ENCODE data around the gene EML6. TPM values are rescaled to one million over a fixed set of nuclear protein-coding genes. Genes with fewer than 3 reads are reported as not detected.
"Not testable (repeated sequence)": the region's sequence is repeated elsewhere in the genome, so short reads cannot be mapped to it uniquely, and the experiment has no call there.

Gene EML6
- total RNA-seq = 3.5 and 29.7 TPM in 2 replicates
- polyA plus RNA-seq (2012) = 2.2 TPM

GRCh38 chr2:54723131-54723995 lies at the start of gene EML6:
TSS of gene EML6 (plus strand) at chr2:54723662. CDS start at chr2:54725062, 1,400 bp downstream.
- DNase-seq (ENCODE audit: low read depth) = peak; percentile 99

GRCh38 chr2:54675281-54675680 lies 48.2 kb upstream of the EML6 start:
- DNase-seq (ENCODE audit: low read depth) = no peak

GRCh38 chr2:54675738-54676137 lies 47.7 kb upstream of the EML6 start:
- DNase-seq (ENCODE audit: low read depth) = no peak

- no peak for DNase-seq (ENCODE audit: low read depth)
These were observed 46.8 kb upstream of the EML6 start for GRCh38 chr2:54676656-54677055.

- no peak for DNase-seq (ENCODE audit: low read depth)
These were observed 45.8 kb upstream of the EML6 start for GRCh38 chr2:54677476-54678265.

GRCh38 chr2:54678719-54679118 lies 44.7 kb upstream of the EML6 start:
- no peak for DNase-seq (ENCODE audit: low read depth)

- peak; percentile 64 for DNase-seq (ENCODE audit: low read depth)
These were observed 42.9 kb upstream of the EML6 start for GRCh38 chr2:54680397-54681041.

GRCh38 chr2:54681416-54681815 lies 42.0 kb upstream of the EML6 start:
- no peak for DNase-seq (ENCODE audit: low read depth)

- DNase-seq (ENCODE audit: low read depth) = no peak
These were observed 39.9 kb upstream of the EML6 start for GRCh38 chr2:54683596-54683995.

GRCh38 chr2:54685263-54685775 lies 38.1 kb upstream of the EML6 start:
- DNase-seq (ENCODE audit: low read depth) = no peak

GRCh38 chr2:54687595-54688152 lies 35.8 kb upstream of the EML6 start:
- DNase-seq (ENCODE audit: low read depth) = no peak

- DNase-seq (ENCODE audit: low read depth) = no peak
These were observed 31.9 kb upstream of the EML6 start for GRCh38 chr2:54691445-54692135.

GRCh38 chr2:54692556-54692955 lies 30.9 kb upstream of the EML6 start:
- DNase-seq (ENCODE audit: low read depth) = no peak

GRCh38 chr2:54695378-54695777 lies 28.1 kb upstream of the EML6 start:
- no peak for DNase-seq (ENCODE audit: low read depth)

GRCh38 chr2:54697934-54698333 lies 25.5 kb upstream of the EML6 start:
- DNase-seq (ENCODE audit: low read depth) = no peak

- DNase-seq (ENCODE audit: low read depth) = not testable (repeated sequence)
These were observed 24.5 kb upstream of the EML6 start for GRCh38 chr2:54698926-54699325.

GRCh38 chr2:54699665-54700064 lies 23.8 kb upstream of the EML6 start:
- DNase-seq (ENCODE audit: low read depth) = no peak

GRCh38 chr2:54701029-54701428 lies 22.4 kb upstream of the EML6 start:
- no peak for DNase-seq (ENCODE audit: low read depth)

GRCh38 chr2:54704238-54704637 lies 19.2 kb upstream of the EML6 start:
- no peak for DNase-seq (ENCODE audit: low read depth)

Data from myocyte (in vitro differentiated cells).